CD14-positive monocyte (primary cell): ENCODE measurements around the gene MET. TPM values are rescaled to one million over a fixed set of nuclear protein-coding genes. Genes with fewer than 3 reads are reported as not detected.

Source experiments
- DNase-seq, 3 donors: peaks; one replicate each; pipeline ENCODE4 v3.0.0-alpha.2; 2011 to 2022
- H2AFZ ChIP-seq: 2 replicates; pipeline ENCODE4 v1.6.0; 2012; ENCODE audit warnings: mild to moderate bottlenecking, low read depth, low read length, inconsistent platforms; ENCODE audit not compliant: insufficient read depth, poor library complexity, severe bottlenecking
- H3K27ac ChIP-seq, 2 donors: 1 replicate in 1 of 2; 2 replicates in 1 of 2; pipeline ENCODE4 v1.5.1; 2012 to 2013; ENCODE audit warnings: low read length in 2 of 2, control low read depth in 1 of 2, inconsistent platforms in 1 of 2, low read depth in 1 of 2, mild to moderate bottlenecking in 1 of 2
- H3K27me3 ChIP-seq, 2 donors: one replicate each; pipeline versions ENCODE4 v1.6.0 to v1.6.1; 2011 to 2013; ENCODE audit warnings: low read length in 2 of 2; ENCODE audit not compliant: control insufficient read depth in 2 of 2, insufficient read depth in 2 of 2
- H3K36me3 ChIP-seq, 2 donors: replicated peaks in 1 of 2; 1 replicate in 1 of 2; 2 replicates in 1 of 2; pipeline versions ENCODE4 v1.5.1 to v1.6.1; 2012 to 2013; ENCODE audit warnings: low read length in 2 of 2, control low read depth in 1 of 2, inconsistent platforms in 1 of 2, mild to moderate bottlenecking in 1 of 2; ENCODE audit not compliant: insufficient read depth in 2 of 2, control insufficient read depth in 1 of 2
- H3K4me1 ChIP-seq, 2 donors: 1 replicate in 1 of 2; 2 replicates in 1 of 2; pipeline versions ENCODE4 v1.5.1 to v1.6.1; 2012 to 2013; ENCODE audit warnings: low read length in 2 of 2, control low read depth in 1 of 2, inconsistent platforms in 1 of 2, mild to moderate bottlenecking in 1 of 2, moderate library complexity in 1 of 2; ENCODE audit not compliant: insufficient read depth in 2 of 2, control insufficient read depth in 1 of 2
- H3K4me2 ChIP-seq: replicated peaks from 2 replicates; pipeline ENCODE3; 2012; ENCODE audit warnings: low read length, moderate library complexity, mild to moderate bottlenecking; ENCODE audit not compliant: poor library complexity, severe bottlenecking; ENCODE audit errors: extremely low read depth
- H3K4me3 ChIP-seq, 3 experiments: fragments of 200-600 bp in 1 of 3; sonication (generic) in 1 of 3; replicated peaks in 1 of 3; 1 replicate in 2 of 3; 2 replicates in 1 of 3; pipeline ENCODE4 v1.5.1; 2011 to 2013; ENCODE audit warnings: low read length in 3 of 3, mild to moderate bottlenecking in 3 of 3, control low read depth in 2 of 3, low read depth in 2 of 3, inconsistent platforms in 1 of 3, moderate library complexity in 1 of 3
- H3K79me2 ChIP-seq: 2 replicates; pipeline ENCODE4 v1.6.0; 2012; ENCODE audit warnings: mild to moderate bottlenecking, control low read depth, inconsistent platforms, low read length, moderate library complexity; ENCODE audit not compliant: insufficient read depth
- H3K9ac ChIP-seq: 2 replicates; pipeline ENCODE4 v1.6.0; 2017; ENCODE audit warnings: low read length, mild to moderate bottlenecking; ENCODE audit not compliant: insufficient read depth, poor library complexity, severe bottlenecking
- H3K9me3 ChIP-seq, 2 donors: replicated peaks in 1 of 2; 1 replicate in 1 of 2; 2 replicates in 1 of 2; pipeline versions ENCODE4 v1.5.1 to v1.6.1; 2012 to 2013; ENCODE audit warnings: low read length in 2 of 2, control low read depth in 1 of 2; ENCODE audit not compliant: control insufficient read depth in 1 of 2, insufficient read depth in 1 of 2
- H4K20me1 ChIP-seq: 2 replicates; pipeline ENCODE4 v1.6.0; 2012; ENCODE audit warnings: mild to moderate bottlenecking, low read length, control low read depth, moderate library complexity; ENCODE audit not compliant: insufficient read depth
- H3K27ac Mint-ChIP-seq, 7 donors: one replicate each; pipeline ENCODE4 v1.8.0; 2020; ENCODE audit warnings: mild to moderate bottlenecking in 7 of 7, mixed read lengths in 7 of 7, moderate library complexity in 6 of 7, inconsistent platforms in 2 of 7
- H3K27me3 Mint-ChIP-seq, 3 donors: one replicate each; pipeline ENCODE4 v1.8.0; 2021 to 2022; ENCODE audit warnings: low read depth in 3 of 3, mild to moderate bottlenecking in 3 of 3, mixed read lengths in 3 of 3, moderate library complexity in 3 of 3, inconsistent platforms in 1 of 3
- H3K36me3 Mint-ChIP-seq, 2 donors: one replicate each; pipeline ENCODE4 v1.8.0; 2020; ENCODE audit warnings: mixed read lengths in 2 of 2, inconsistent platforms in 1 of 2, mild to moderate bottlenecking in 1 of 2
- H3K4me1 Mint-ChIP-seq: one replicate; pipeline ENCODE4 v1.8.0; 2020; ENCODE audit warnings: mild to moderate bottlenecking, mixed read lengths
- H3K4me3 Mint-ChIP-seq, 2 donors: one replicate each; pipeline ENCODE4 v1.8.0; 2020; ENCODE audit warnings: mild to moderate bottlenecking in 2 of 2, mixed read lengths in 2 of 2, moderate library complexity in 1 of 2
- H3K9me3 Mint-ChIP-seq, 7 donors: one replicate each; pipeline ENCODE4 v1.8.0; 2020 to 2022; ENCODE audit warnings: mixed read lengths in 7 of 7, mild to moderate bottlenecking in 6 of 7, moderate library complexity in 6 of 7, inconsistent platforms in 2 of 7
- WGBS: methylation state at CpG from one replicate; pipeline ENCODE4 v1.1.5; 2013; ENCODE audit warnings: missing lambda C conversion rate; ENCODE audit not compliant: insufficient coverage; 5-methylcytosine and 5-hydroxymethylcytosine counted together
- intact Hi-C, 2 donors: fragments of 100-400 bp; cut with micrococcal nuclease; formaldehyde crosslinking; loops; one replicate each; pipeline versions ENCODE4 v1.15.0 to v1.15.1; 2023
- polyA plus RNA-seq, 3 donors: library from polyadenylated mRNA; depleted of rRNA in 1 of 3; unstranded in 2 of 3; stranded (reverse) in 1 of 3; fragments of 300-500 nt in 2 of 3; fragments of >200 nt in 1 of 3; fragmentation: Illumina TruSeq in 2 of 3; gene quantifications; 1 replicate in 2 of 3; 2 replicates in 1 of 3; pipeline ENCODE4 v1.2.3, GENCODE V29; 2012 to 2021
- TF ChIP-seq, protein P1 (sequence below): fragments of 200-600 bp; IDR thresholded peaks from one replicate; pipeline ENCODE4 v1.8.0; 2022; ENCODE audit warnings: antibody characterized with exemption, mild to moderate bottlenecking

Gene MET
- polyA plus RNA-seq, 3 donors = not detected

- H3K36me3 Mint-ChIP-seq = no peaks in the 10 kb centered on the region
- H3K4me3 Mint-ChIP-seq = no peak overlapping the region
- H3K27ac Mint-ChIP-seq = no peak overlapping the region
- peaks cover 7% of the 10 kb centered on the region for H3K4me1 Mint-ChIP-seq
- TF ChIP-seq, protein P1, sequence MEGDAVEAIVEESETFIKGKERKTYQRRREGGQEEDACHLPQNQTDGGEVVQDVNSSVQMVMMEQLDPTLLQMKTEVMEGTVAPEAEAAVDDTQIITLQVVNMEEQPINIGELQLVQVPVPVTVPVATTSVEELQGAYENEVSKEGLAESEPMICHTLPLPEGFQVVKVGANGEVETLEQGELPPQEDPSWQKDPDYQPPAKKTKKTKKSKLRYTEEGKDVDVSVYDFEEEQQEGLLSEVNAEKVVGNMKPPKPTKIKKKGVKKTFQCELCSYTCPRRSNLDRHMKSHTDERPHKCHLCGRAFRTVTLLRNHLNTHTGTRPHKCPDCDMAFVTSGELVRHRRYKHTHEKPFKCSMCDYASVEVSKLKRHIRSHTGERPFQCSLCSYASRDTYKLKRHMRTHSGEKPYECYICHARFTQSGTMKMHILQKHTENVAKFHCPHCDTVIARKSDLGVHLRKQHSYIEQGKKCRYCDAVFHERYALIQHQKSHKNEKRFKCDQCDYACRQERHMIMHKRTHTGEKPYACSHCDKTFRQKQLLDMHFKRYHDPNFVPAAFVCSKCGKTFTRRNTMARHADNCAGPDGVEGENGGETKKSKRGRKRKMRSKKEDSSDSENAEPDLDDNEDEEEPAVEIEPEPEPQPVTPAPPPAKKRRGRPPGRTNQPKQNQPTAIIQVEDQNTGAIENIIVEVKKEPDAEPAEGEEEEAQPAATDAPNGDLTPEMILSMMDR = no peak
- H3K9ac ChIP-seq = no peak overlapping the region
- H3K27me3 ChIP-seq = no peaks in the 10 kb centered on the region
- H4K20me1 ChIP-seq = no peaks in the 10 kb centered on the region
- no peak overlapping the region for H3K4me2 ChIP-seq
- H3K79me2 ChIP-seq = no peaks in the 10 kb centered on the region
- no peaks in the 10 kb centered on the region for H3K9me3 ChIP-seq
- no peak overlapping the region for H3K27ac ChIP-seq
- no peak overlapping the region for H2AFZ ChIP-seq
- H3K9me3 Mint-ChIP-seq = no peaks in the 10 kb centered on the region
- DNase-seq = no peak
- intact Hi-C loops = loop anchor here (5.0 to 10.0 kb wide), 5 partner anchors 131 to 631 kb away; partner anchors contain the start of gene MET (in 1 of the 2)
- H3K4me3 ChIP-seq = no peak overlapping the region
- no peaks in the 10 kb centered on the region for H3K4me1 ChIP-seq
- H3K36me3 ChIP-seq = no peaks in the 10 kb centered on the region
- peaks cover 0 to 1% (median 1%) of the 10 kb centered on the region in 3 donors for H3K27me3 Mint-ChIP-seq
- WGBS = no CpG with 5 or more reads among the region's 7 CpGs
Measured at GRCh38 chr7:116806046-116806944, 134.3 kb downstream of the MET start.

DNA sequence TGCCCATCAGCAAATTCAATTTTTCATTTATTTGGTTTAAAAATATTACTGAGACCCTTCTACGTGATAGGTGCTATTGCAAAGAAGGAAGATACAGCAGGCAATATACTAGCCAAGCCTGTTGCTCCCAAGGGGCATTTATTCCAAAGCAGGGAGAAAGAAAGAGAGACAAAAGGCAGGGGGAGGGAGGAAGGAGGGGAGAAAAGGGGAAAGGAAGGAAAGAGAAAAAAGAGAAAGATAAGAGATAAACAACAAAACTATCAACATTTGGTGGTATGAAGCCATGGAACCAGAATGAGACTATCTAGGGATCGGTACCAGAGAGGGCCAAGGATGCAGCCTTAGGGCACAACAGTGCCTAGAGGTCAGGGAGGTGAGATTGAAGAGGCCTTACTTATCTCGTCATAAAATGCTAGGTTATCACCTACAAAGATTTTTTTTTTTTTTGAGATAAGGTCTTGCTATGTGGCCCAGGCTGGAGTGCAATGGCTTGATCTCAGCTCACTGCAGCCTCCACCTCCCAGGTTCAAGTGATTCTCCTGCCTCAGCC, 135.1 kb downstream of the MET start:
- TF ChIP-seq, protein P1 = no peak
- Mint-ChIP-seq H3K9me3 (no peaks in the 10 kb centered on the region), H3K4me1 (peaks cover 7% of the 10 kb centered on the region), H3K36me3 (no peaks in the 10 kb centered on the region), H3K27me3 (peaks cover 0 to 1% (median 1%) of the 10 kb centered on the region in 3 donors), H3K4me3 (no peak overlapping the region), H3K27ac (no peak overlapping the region)
- Histone ChIP-seq H3K4me3 (no peak overlapping the region), H3K9ac (no peak overlapping the region), H2AFZ (no peak overlapping the region), H3K27ac (no peak overlapping the region), H3K9me3 (no peaks in the 10 kb centered on the region), H3K4me1 (no peaks in the 10 kb centered on the region), H3K36me3 (no peaks in the 10 kb centered on the region), H4K20me1 (no peaks in the 10 kb centered on the region), H3K27me3 (no peaks in the 10 kb centered on the region), H3K79me2 (no peaks in the 10 kb centered on the region), H3K4me2 (no peak overlapping the region)
- intact Hi-C loops = loop anchor here (5.0 to 10.0 kb wide), 5 partner anchors 132 to 632 kb away; partner anchors contain the start of gene MET (in 1 of the 2)
- no peak for DNase-seq
- 90% methylated on average over 2 of the region's 3 CpGs for WGBS
